CD14-positive monocyte (primary cell): ENCODE results near the gene NPW. TPM values are rescaled to one million over a fixed set of nuclear protein-coding genes. Genes with fewer than 3 reads are reported as not detected.

Experiments
- DNase-seq, 3 donors: peaks; one replicate each; pipeline ENCODE4 v3.0.0-alpha.2; 2011 to 2022
- H2AFZ ChIP-seq: 2 replicates; pipeline ENCODE4 v1.6.0; 2012; ENCODE audit warnings: mild to moderate bottlenecking, low read depth, low read length, inconsistent platforms; ENCODE audit not compliant: insufficient read depth, poor library complexity, severe bottlenecking
- H3K27ac ChIP-seq, 2 donors: 1 replicate in 1 of 2; 2 replicates in 1 of 2; pipeline ENCODE4 v1.5.1; 2012 to 2013; ENCODE audit warnings: low read length in 2 of 2, control low read depth in 1 of 2, inconsistent platforms in 1 of 2, low read depth in 1 of 2, mild to moderate bottlenecking in 1 of 2
- H3K27me3 ChIP-seq, 2 donors: one replicate each; pipeline versions ENCODE4 v1.6.0 to v1.6.1; 2011 to 2013; ENCODE audit warnings: low read length in 2 of 2; ENCODE audit not compliant: control insufficient read depth in 2 of 2, insufficient read depth in 2 of 2
- H3K36me3 ChIP-seq, 2 donors: replicated peaks in 1 of 2; 1 replicate in 1 of 2; 2 replicates in 1 of 2; pipeline versions ENCODE4 v1.5.1 to v1.6.1; 2012 to 2013; ENCODE audit warnings: low read length in 2 of 2, control low read depth in 1 of 2, inconsistent platforms in 1 of 2, mild to moderate bottlenecking in 1 of 2; ENCODE audit not compliant: insufficient read depth in 2 of 2, control insufficient read depth in 1 of 2
- H3K4me1 ChIP-seq, 2 donors: 1 replicate in 1 of 2; 2 replicates in 1 of 2; pipeline versions ENCODE4 v1.5.1 to v1.6.1; 2012 to 2013; ENCODE audit warnings: low read length in 2 of 2, control low read depth in 1 of 2, inconsistent platforms in 1 of 2, mild to moderate bottlenecking in 1 of 2, moderate library complexity in 1 of 2; ENCODE audit not compliant: insufficient read depth in 2 of 2, control insufficient read depth in 1 of 2
- H3K4me2 ChIP-seq: replicated peaks from 2 replicates; pipeline ENCODE3; 2012; ENCODE audit warnings: low read length, moderate library complexity, mild to moderate bottlenecking; ENCODE audit not compliant: poor library complexity, severe bottlenecking; ENCODE audit errors: extremely low read depth
- H3K4me3 ChIP-seq, 3 experiments: fragments of 200-600 bp in 1 of 3; sonication (generic) in 1 of 3; replicated peaks in 1 of 3; 1 replicate in 2 of 3; 2 replicates in 1 of 3; pipeline ENCODE4 v1.5.1; 2011 to 2013; ENCODE audit warnings: low read length in 3 of 3, mild to moderate bottlenecking in 3 of 3, control low read depth in 2 of 3, low read depth in 2 of 3, inconsistent platforms in 1 of 3, moderate library complexity in 1 of 3
- H3K79me2 ChIP-seq: 2 replicates; pipeline ENCODE4 v1.6.0; 2012; ENCODE audit warnings: mild to moderate bottlenecking, control low read depth, inconsistent platforms, low read length, moderate library complexity; ENCODE audit not compliant: insufficient read depth
- H3K9ac ChIP-seq: 2 replicates; pipeline ENCODE4 v1.6.0; 2017; ENCODE audit warnings: low read length, mild to moderate bottlenecking; ENCODE audit not compliant: insufficient read depth, poor library complexity, severe bottlenecking
- H3K9me3 ChIP-seq, 2 donors: replicated peaks in 1 of 2; 1 replicate in 1 of 2; 2 replicates in 1 of 2; pipeline versions ENCODE4 v1.5.1 to v1.6.1; 2012 to 2013; ENCODE audit warnings: low read length in 2 of 2, control low read depth in 1 of 2; ENCODE audit not compliant: control insufficient read depth in 1 of 2, insufficient read depth in 1 of 2
- H4K20me1 ChIP-seq: 2 replicates; pipeline ENCODE4 v1.6.0; 2012; ENCODE audit warnings: mild to moderate bottlenecking, low read length, control low read depth, moderate library complexity; ENCODE audit not compliant: insufficient read depth
- H3K27ac Mint-ChIP-seq, 7 donors: one replicate each; pipeline ENCODE4 v1.8.0; 2020; ENCODE audit warnings: mild to moderate bottlenecking in 7 of 7, mixed read lengths in 7 of 7, moderate library complexity in 6 of 7, inconsistent platforms in 2 of 7
- H3K27me3 Mint-ChIP-seq, 3 donors: one replicate each; pipeline ENCODE4 v1.8.0; 2021 to 2022; ENCODE audit warnings: low read depth in 3 of 3, mild to moderate bottlenecking in 3 of 3, mixed read lengths in 3 of 3, moderate library complexity in 3 of 3, inconsistent platforms in 1 of 3
- H3K36me3 Mint-ChIP-seq, 2 donors: one replicate each; pipeline ENCODE4 v1.8.0; 2020; ENCODE audit warnings: mixed read lengths in 2 of 2, inconsistent platforms in 1 of 2, mild to moderate bottlenecking in 1 of 2
- H3K4me1 Mint-ChIP-seq: one replicate; pipeline ENCODE4 v1.8.0; 2020; ENCODE audit warnings: mild to moderate bottlenecking, mixed read lengths
- H3K4me3 Mint-ChIP-seq, 2 donors: one replicate each; pipeline ENCODE4 v1.8.0; 2020; ENCODE audit warnings: mild to moderate bottlenecking in 2 of 2, mixed read lengths in 2 of 2, moderate library complexity in 1 of 2
- H3K9me3 Mint-ChIP-seq, 7 donors: one replicate each; pipeline ENCODE4 v1.8.0; 2020 to 2022; ENCODE audit warnings: mixed read lengths in 7 of 7, mild to moderate bottlenecking in 6 of 7, moderate library complexity in 6 of 7, inconsistent platforms in 2 of 7
- CTCF ChIP-seq: fragments of 200-600 bp; IDR thresholded peaks from one replicate; pipeline ENCODE4 v1.8.0; 2022; ENCODE audit warnings: antibody characterized with exemption, mild to moderate bottlenecking
- WGBS: methylation state at CpG from one replicate; pipeline ENCODE4 v1.1.5; 2013; ENCODE audit warnings: missing lambda C conversion rate; ENCODE audit not compliant: insufficient coverage; 5-methylcytosine and 5-hydroxymethylcytosine counted together
- intact Hi-C, 2 donors: fragments of 100-400 bp; cut with micrococcal nuclease; formaldehyde crosslinking; loops; one replicate each; pipeline versions ENCODE4 v1.15.0 to v1.15.1; 2023
- polyA plus RNA-seq, 3 donors: library from polyadenylated mRNA; depleted of rRNA in 1 of 3; unstranded in 2 of 3; stranded (reverse) in 1 of 3; fragments of 300-500 nt in 2 of 3; fragments of >200 nt in 1 of 3; fragmentation: Illumina TruSeq in 2 of 3; gene quantifications; 1 replicate in 2 of 3; 2 replicates in 1 of 3; pipeline ENCODE4 v1.2.3, GENCODE V29; 2012 to 2021

The NPW gene
- polyA plus RNA-seq, 3 donors = not detected

DNA sequence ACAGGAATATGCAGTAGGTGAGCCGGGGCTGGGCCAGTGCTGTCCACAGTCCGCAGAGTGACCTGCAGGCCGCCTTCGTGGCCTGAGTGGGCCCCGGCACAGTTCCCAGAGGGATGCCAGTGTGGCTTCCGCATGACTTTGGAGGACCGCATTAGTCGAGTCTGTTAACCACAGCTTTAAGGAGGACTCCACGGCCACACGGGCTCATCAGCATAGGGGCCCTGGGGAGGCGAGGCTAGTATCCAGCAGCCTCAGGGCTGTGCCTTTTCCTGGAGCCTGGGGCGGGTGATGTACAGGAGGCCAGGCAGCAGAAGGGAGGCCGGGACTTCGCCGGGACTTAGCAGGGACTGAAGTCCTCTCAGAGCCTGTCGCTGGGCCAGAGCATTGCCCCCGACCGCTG, 41.4 kb downstream of the NPW start:
- H3K4me3 ChIP-seq = no peak overlapping the region
- no peak for DNase-seq
- no peak overlapping the region for H3K4me2 ChIP-seq
- no peak overlapping the region for H3K27ac Mint-ChIP-seq
- H3K9me3 ChIP-seq = no peaks in the 10 kb centered on the region
- no peaks in the 10 kb centered on the region for H4K20me1 ChIP-seq
- H3K9ac ChIP-seq = no peak overlapping the region
- no peaks in the 10 kb centered on the region for H3K4me1 ChIP-seq
- no peaks in the 10 kb centered on the region for H3K4me1 Mint-ChIP-seq
- peaks cover 56 to 84% of the 10 kb centered on the region in 2 donors for H3K36me3 Mint-ChIP-seq
- WGBS = 96% methylated on average over 18 of the region's 18 CpGs
- no peak overlapping the region for H2AFZ ChIP-seq
- H3K79me2 ChIP-seq = no peaks in the 10 kb centered on the region
- TF ChIP-seq CTCF = no peak
- peaks cover 0 to 2% (median 0%) of the 10 kb centered on the region in 7 donors for H3K9me3 Mint-ChIP-seq
- H3K4me3 Mint-ChIP-seq = no peak overlapping the region
- H3K27me3 Mint-ChIP-seq = peaks cover 0 to 1% (median 0%) of the 10 kb centered on the region in 3 donors
- intact Hi-C loops = no loop called here
- H3K36me3 ChIP-seq = peaks cover 78 to 87% of the 10 kb centered on the region in 2 donors
- H3K27ac ChIP-seq = no peak overlapping the region
- no peaks in the 10 kb centered on the region for H3K27me3 ChIP-seq

- Histone ChIP-seq H3K27ac (no peak overlapping the region), H3K9ac (no peak overlapping the region), H3K4me2 (no peak overlapping the region), H3K9me3 (no peaks in the 10 kb centered on the region), H2AFZ (no peak overlapping the region), H3K4me3 (no peak overlapping the region), H3K27me3 (no peaks in the 10 kb centered on the region), H3K36me3 (peaks cover 79 to 87% of the 10 kb centered on the region in 2 donors), H4K20me1 (no peaks in the 10 kb centered on the region), H3K4me1 (no peaks in the 10 kb centered on the region), H3K79me2 (no peaks in the 10 kb centered on the region)
- DNase-seq = no peak
- 96% methylated on average over 12 of the region's 13 CpGs for WGBS
- intact Hi-C loops = no loop called here
- no peak for TF ChIP-seq CTCF
- Mint-ChIP-seq H3K27me3 (peaks cover 0 to 1% (median 0%) of the 10 kb centered on the region in 3 donors), H3K36me3 (peaks cover 58 to 84% of the 10 kb centered on the region in 2 donors), H3K4me1 (no peaks in the 10 kb centered on the region), H3K27ac (no peak overlapping the region), H3K4me3 (no peak overlapping the region), H3K9me3 (peaks cover 0 to 4% (median 0%) of the 10 kb centered on the region in 7 donors)
These were observed 41.9 kb downstream of the NPW start for GRCh38 chr16:2061526-2061925.
